GM12878 (cell line): ENCODE data around the gene BEND4. TPM values are rescaled to one million over a fixed set of nuclear protein-coding genes. Genes with fewer than 3 reads are reported as not detected.

Source experiments
- ATAC-seq: fragments of 200-7000 bp; cut with Tn5 transposase; 3 replicates; pipeline ENCODE4 v1.9.1; 2020; ENCODE audit warnings: mild to moderate bottlenecking, moderate library complexity
- BruUV-seq: library from RNA; stranded (reverse); fragments of 400-500 nt; replicated peaks from 2 replicates; lab custom pipeline; 2021; lab: Mats Ljungman, UMichigan
- CTCF ChIA-PET: fragments of 300-600 bp; sonication (Branson Sonifier 250); formaldehyde crosslinking; extraction: SDS; loops from one replicate; lab custom pipeline; 2021; ENCODE audit warnings: inconsistent platforms; lab: Yijun Ruan, JAX
- POLR2A ChIA-PET: fragments of 350-600 bp; formaldehyde crosslinking; extraction: SDS; loops from one replicate; lab custom pipeline; 2021; ENCODE audit warnings: inconsistent platforms; lab: Charles Lee
- RAD21 ChIA-PET: fragments of 300-600 bp; sonication (Branson Sonifier 250); formaldehyde crosslinking; loops from one replicate; lab custom pipeline; 2023; ENCODE audit warnings: antibody characterized with exemption; ENCODE audit not compliant: unreplicated experiment; lab: Charles Lee
- SMC1A ChIA-PET: fragments of 300-600 bp; sonication (Branson Sonifier 250); formaldehyde crosslinking; loops from one replicate; lab custom pipeline; 2023; ENCODE audit not compliant: unreplicated experiment, uncharacterized antibody; lab: Charles Lee
- DNase-seq: peaks from one replicate; pipeline ENCODE4 v3.0.0-alpha.2; 2011; ENCODE audit warnings: low read depth, low spot score
- FAIRE-seq: peaks from 3 replicates; lab custom pipeline; 2011; peaks lifted over from hg19 to GRCh38; lab: Jason Lieb, UNC
- H2AFZ ChIP-seq: 2 replicates; pipeline ENCODE4 v1.6.0; 2011; ENCODE audit warnings: low read depth, low read length, control low read depth; ENCODE audit not compliant: control insufficient read depth
- H3K27ac ChIP-seq: 2 replicates; pipeline ENCODE4 v1.5.1; 2011; ENCODE audit warnings: control low read depth; ENCODE audit not compliant: control insufficient read depth, insufficient read depth
- H3K27me3 ChIP-seq, 2 experiments: replicated peaks in 1 of 2; 2 replicates each; pipeline versions ENCODE4 v1.6.0 to v1.6.1; 2011; ENCODE audit warnings: low read length in 1 of 2; ENCODE audit not compliant: control insufficient read depth in 2 of 2, insufficient read depth in 2 of 2
- H3K36me3 ChIP-seq, 2 experiments: 2 replicates each; pipeline ENCODE4 v1.5.1; 2011; ENCODE audit warnings: low read length in 1 of 2; ENCODE audit not compliant: control insufficient read depth in 2 of 2, insufficient read depth in 2 of 2
- H3K4me1 ChIP-seq: 2 replicates; pipeline ENCODE4 v1.6.1; 2011; ENCODE audit warnings: mild to moderate bottlenecking, low read length, moderate library complexity, mixed read lengths; ENCODE audit not compliant: control insufficient read depth, insufficient read depth
- H3K4me2 ChIP-seq: 2 replicates; pipeline ENCODE4 v1.6.0; 2011; ENCODE audit warnings: control low read depth; ENCODE audit not compliant: control insufficient read depth, insufficient read depth
- H3K4me3 ChIP-seq: fragments of 200-600 bp; sonication (generic); 2 replicates; pipeline ENCODE4 v1.5.1; 2016
- H3K79me2 ChIP-seq: 2 replicates; pipeline ENCODE4 v1.6.0; 2011; ENCODE audit warnings: low read length; ENCODE audit not compliant: control insufficient read depth, insufficient read depth
- H3K9ac ChIP-seq: 2 replicates; pipeline ENCODE4 v1.8.0; 2011; ENCODE audit warnings: low read length, control low read depth, mixed read lengths; ENCODE audit not compliant: control insufficient read depth, insufficient read depth
- H3K9me3 ChIP-seq: replicated peaks from 3 replicates; pipeline ENCODE4 v1.5.1; 2011; ENCODE audit warnings: mild to moderate bottlenecking, low read length; ENCODE audit not compliant: control insufficient read depth, insufficient read depth
- H4K20me1 ChIP-seq: 2 replicates; pipeline ENCODE4 v1.6.0; 2011; ENCODE audit not compliant: control insufficient read depth, insufficient read depth
- BCL3 ChIP-seq: IDR thresholded peaks from 2 replicates; pipeline ENCODE4 v1.6.1; 2011; ENCODE audit warnings: borderline replicate concordance, low read depth, mild to moderate bottlenecking, moderate library complexity, low read length; ENCODE audit not compliant: insufficient read depth, poor library complexity, severe bottlenecking
- HSF1 ChIP-seq: fragments of 150-350 bp; IDR thresholded peaks from 2 replicates; pipeline ENCODE4 v1.6.1; 2014; ENCODE audit warnings: mild to moderate bottlenecking, low read depth, low read length
- IRF5 ChIP-seq: fragments of 450-650 bp; IDR thresholded peaks from 2 replicates; pipeline ENCODE4 v1.6.1; 2017; ENCODE audit warnings: borderline replicate concordance
- NFXL1 ChIP-seq: fragments of 450-650 bp; IDR thresholded peaks from 2 replicates; pipeline ENCODE4 v1.6.1; 2017; ENCODE audit warnings: antibody characterized with exemption, mild to moderate bottlenecking, borderline replicate concordance
- NFYA ChIP-seq: IDR thresholded peaks from 2 replicates; pipeline ENCODE4 v1.6.1; 2011; ENCODE audit warnings: low read depth, mild to moderate bottlenecking, low read length, improper control_type of control experiment, borderline replicate concordance
- RELB ChIP-seq: fragments of 450-650 bp; IDR thresholded peaks from 2 replicates; pipeline ENCODE4 v1.6.1; 2017; ENCODE audit warnings: low read depth, mild to moderate bottlenecking, moderate library complexity
- ZBTB11 ChIP-seq: fragments of 450-650 bp; formaldehyde crosslinking; IDR thresholded peaks from 2 replicates; pipeline ENCODE4 v1.5.0; 2022; ENCODE audit warnings: mild to moderate bottlenecking, missing genetic modification characterization
- WGBS: methylation state at CpG from one replicate; pipeline ENCODE4 v1.1.6; 2016; ENCODE audit warnings: low lambda C conversion rate; ENCODE audit not compliant: insufficient replicate concordance, insufficient coverage; ENCODE audit errors: missing lambda C conversion rate; 5-methylcytosine and 5-hydroxymethylcytosine counted together
- in situ Hi-C: fragments of 300-500 bp; cut with MboI; formaldehyde crosslinking; loops from 9 replicates; pipeline ENCODE4 v1.14.3; 2018; ENCODE audit warnings: mixed read lengths
- intact Hi-C: fragments of 100-400 bp; cut with micrococcal nuclease; formaldehyde crosslinking; loops from one replicate; pipeline ENCODE4 v1.14.2; 2022; ENCODE audit not compliant: unreplicated experiment
- polyA plus RNA-seq, 11 experiments: library from polyadenylated mRNA; depleted of rRNA in 4 of 11; unstranded in 6 of 11; stranded (reverse) in 5 of 11; fragments of >200 nt; fragmentation: Nextera tagmentation in 4 of 11; fragmentation: Illumina TruSeq in 1 of 11; extraction: Ambion mirVana in 4 of 11; extraction: Trizol in 1 of 11; gene quantifications; 1 replicate in 1 of 11; 2 replicates in 10 of 11; pipeline versions ENCODE4 v1.2.1 to v1.2.3, GENCODE V29; 2011 to 2016; ENCODE audit warnings: inconsistent platforms in 2 of 11, missing spikeins in 2 of 11, low read depth in 1 of 11
- total RNA-seq, 4 experiments: library from RNA; depleted of rRNA in 3 of 4; stranded (reverse); fragments of >200 nt in 3 of 4; fragmentation: Illumina TruSeq in 1 of 4; extraction: Trizol in 1 of 4; gene quantifications; 2 replicates each; pipeline versions ENCODE4 v1.2.1 to v1.2.3, GENCODE V29; 2013 to 2021

BEND4 gene
- total and polyA plus RNA-seq, 10 of the 15 experiments (the other 5 are each of a cell fraction or from before 2014, with no cell fraction given), result under 0.01 to 0.15 (median 0.04) TPM; not detected in 1

GRCh38 chr4:42066402-42066801 is 86.1 kb downstream of the BEND4 start:
- 100% methylated on average over 2 of the region's 2 CpGs for WGBS

More at GRCh38 chr4:42066402-42066801, 86.1 kb downstream of the BEND4 start:
- no peak for TF ChIP-seq BCL3
- no peak for TF ChIP-seq RELB
- TF ChIP-seq IRF5, result no peak
- TF ChIP-seq ZBTB11 (CRISPR knock-in tag), result no peak
- no peak for TF ChIP-seq NFXL1
- no peak for TF ChIP-seq NFYA
- TF ChIP-seq HSF1, result no peak
- CTCF ChIA-PET, result no interaction called here
- SMC1A ChIA-PET, result interaction anchor here (0.6 kb wide), 1 partner anchor 69 kb away, joined by 3 read pairs; no protein-coding TSS in a partner anchor
- H3K36me3 ChIP-seq, result peaks cover 0 to 7% of the 10 kb centered on the region in 2 experiments; a peak in 2 of 4 replicates
- intact Hi-C loops (no loop called here), in situ Hi-C loops (no loop called here)
- ATAC-seq (no peak), DNase-seq (no peak), FAIRE-seq (no peak)
- no peaks in the 10 kb centered on the region for H4K20me1 ChIP-seq
- BruUV-seq, result no TSS peak
- H3K27ac ChIP-seq, result no peak overlapping the region
- no peaks in the 10 kb centered on the region for H3K79me2 ChIP-seq
- no peak overlapping the region for H2AFZ ChIP-seq
- no peak overlapping the region for H3K9ac ChIP-seq
- H3K9me3 ChIP-seq, result no peaks in the 10 kb centered on the region
- H3K4me1 ChIP-seq, result no peaks in the 10 kb centered on the region
- RAD21 ChIA-PET, result no interaction called here
- no peaks in the 10 kb centered on the region for H3K27me3 ChIP-seq
- POLR2A ChIA-PET, result no interaction called here
- no peak overlapping the region for H3K4me2 ChIP-seq
- H3K4me3 ChIP-seq, result no peak overlapping the region
